HG02763 (cell line): Measurements from ENCODE around the gene MCC.

ENCODE experiments used
- ATAC-seq: cut with Tn5 transposase; IDR thresholded peaks from one replicate; pipeline ENCODE4 v1.9.1; 2021; ENCODE audit warnings: mild to moderate bottlenecking, moderate library complexity; ENCODE audit not compliant: unreplicated experiment

MCC gene

GRCh38 chr5:113230711-113231652 is 257.3 kb downstream of the MCC start:
- no peak for ATAC-seq

DNA sequence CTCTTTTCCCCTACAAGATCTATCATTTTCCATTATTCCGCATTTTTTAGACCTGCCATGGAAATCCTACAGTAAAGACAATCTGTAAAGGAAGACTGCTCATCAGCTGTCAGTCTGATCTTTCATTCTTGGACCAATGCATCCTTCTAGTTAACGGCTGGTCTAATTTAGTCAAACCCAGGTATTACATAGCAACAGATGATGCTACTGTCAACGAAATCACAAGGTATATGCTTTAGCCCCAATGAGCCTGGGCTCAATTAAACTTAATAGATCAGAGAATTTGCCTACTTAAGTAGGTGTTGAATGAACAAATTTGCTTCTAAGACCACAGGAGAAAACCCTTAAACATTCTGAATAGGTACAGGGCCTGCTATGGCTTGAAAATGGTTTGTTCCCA is 260.5 kb downstream of the MCC start:
- ATAC-seq, result no peak

GRCh38 chr5:113226116-113226736 is 262.0 kb downstream of the MCC start:
- ATAC-seq, result no peak

DNA sequence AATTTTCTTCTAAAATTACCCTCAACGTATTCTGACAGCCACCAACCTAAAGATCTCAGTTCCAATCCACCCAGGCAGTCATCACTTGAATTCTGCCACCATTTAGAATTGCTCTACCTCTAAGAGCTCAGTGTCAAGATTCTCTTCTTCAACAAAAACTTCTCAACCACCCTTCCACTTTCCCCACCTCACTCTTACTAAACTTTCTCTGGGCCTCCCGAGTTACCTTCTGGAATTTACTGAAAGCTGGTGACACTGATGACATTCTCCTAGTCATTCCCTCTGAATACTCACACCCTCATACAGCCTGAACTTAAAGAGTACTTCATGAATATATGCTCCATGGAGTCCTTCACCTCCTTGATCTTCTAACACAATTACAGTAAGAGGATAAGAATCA is 263.0 kb downstream of the MCC start:
- ATAC-seq, result no peak

- ATAC-seq, result no peak
Observed at GRCh38 chr5:113224605-113225065, 263.6 kb downstream of the MCC start.

DNA sequence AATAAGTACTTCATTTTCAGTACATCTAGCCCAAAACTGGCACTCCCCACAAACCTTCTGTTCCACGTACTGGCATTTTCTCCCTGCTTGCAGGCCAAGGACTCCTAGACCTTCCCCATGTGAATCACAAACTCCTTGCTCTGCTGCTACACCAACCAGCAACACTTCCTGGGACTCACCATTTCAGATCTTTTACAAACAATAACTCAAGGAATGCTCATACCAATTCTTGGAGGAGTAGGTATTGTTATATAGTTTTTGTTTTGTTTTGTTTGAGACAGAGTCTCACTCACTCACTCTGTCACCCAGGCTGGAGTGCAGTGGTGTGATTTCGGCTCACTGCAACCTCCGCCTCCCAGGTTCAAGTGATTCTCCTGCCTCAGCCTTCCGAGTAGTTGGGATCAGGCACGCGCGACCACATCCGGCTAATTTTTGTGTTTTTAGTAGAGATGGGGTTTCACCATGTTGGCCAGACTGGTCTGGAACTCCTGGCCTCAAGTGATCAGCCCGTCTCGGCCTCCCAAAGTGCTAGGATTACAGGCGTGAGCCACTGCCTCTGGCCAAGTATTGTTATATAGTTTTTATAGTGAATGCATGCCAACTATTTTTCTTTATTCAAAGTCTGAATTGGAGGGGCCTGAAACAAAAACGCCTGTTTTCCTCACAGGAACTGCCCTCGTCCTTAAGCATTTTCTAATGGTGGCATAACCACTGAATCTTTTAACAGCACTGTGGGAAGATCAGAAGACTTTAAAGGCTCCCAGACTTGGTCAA is 264.2 kb downstream of the MCC start:
- no peak for ATAC-seq

DNA sequence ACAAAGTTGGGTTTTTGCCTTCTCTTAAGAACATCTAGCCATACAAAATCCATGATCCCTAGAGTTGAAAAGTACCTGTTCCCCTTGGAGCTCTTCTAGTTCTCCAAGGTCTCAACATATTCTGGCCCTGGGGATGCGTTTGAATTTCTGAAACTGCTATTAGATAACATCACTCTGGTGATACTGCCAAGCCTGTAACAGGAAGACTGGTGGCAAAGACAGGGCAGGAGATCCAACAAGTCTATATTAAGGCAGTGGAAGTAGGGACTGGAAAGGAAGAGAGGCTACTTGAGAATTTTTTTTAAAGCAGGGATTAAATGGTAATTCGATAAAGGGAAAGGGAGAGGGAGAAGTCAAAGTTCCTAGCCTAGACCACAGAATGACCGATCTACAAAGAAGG is 264.9 kb downstream of the MCC start:
- no peak for ATAC-seq

DNA sequence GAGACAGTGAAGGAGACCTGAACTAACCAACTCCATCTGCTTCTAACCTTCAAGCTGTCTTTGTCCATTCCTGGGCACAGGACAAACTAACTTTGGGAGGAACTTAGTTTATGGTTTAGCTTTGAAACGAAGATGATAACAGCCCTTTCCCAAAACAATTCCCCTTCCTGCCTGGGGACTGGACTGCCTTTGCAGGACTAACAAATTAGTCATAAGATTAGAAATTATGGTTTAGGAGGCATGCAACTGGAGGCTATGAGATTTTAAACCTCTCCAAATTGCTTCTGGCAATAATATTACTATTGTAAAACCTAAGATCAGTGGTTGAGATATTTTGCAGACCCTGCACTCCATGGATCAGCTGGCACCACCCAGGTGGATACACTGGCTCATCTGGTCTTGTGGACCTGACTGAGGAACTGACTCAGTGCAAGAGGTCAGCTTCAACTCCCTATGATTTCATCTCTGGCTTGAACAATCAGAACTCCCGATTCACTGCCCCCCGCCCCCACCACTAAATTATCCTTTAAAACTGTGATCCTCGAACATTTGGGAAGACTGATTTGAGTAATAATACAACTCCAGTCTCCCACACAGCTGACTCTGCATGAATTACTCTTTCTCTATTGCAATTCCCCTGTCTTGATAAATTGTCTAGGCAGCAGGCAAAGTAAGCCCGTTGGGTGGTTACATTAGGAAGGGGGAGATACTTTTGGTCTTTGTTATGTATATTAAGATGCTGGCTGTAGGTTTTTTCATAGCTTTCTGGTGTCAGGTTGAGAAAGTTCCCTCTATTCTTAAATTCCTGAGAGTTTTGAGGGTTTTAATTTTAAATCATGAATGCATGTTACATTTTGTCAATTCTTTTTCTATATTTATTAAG is 266.7 kb downstream of the MCC start:
- ATAC-seq, result no peak

DNA sequence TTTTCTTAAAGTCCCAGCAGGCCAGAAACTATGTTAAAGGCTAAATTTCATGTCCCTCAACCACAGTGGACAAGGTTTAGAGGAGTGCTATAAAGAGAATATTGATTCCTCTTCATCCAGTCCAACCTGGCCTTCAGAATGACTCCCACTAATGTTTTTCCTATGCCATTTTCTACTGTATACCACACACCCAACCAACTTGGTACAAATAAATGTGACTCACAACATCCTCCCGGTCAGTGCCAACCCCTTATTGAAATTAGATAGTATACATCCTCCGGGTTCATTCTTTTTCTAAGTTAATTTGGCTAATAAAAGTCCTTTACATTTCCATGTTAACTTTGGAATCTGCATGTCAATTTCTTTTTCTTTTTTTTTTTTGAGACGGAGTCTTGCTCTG is 268.6 kb downstream of the MCC start:
- no peak for ATAC-seq

GRCh38 chr5:113218906-113219517 is 269.2 kb downstream of the MCC start:
- ATAC-seq, result no peak

DNA sequence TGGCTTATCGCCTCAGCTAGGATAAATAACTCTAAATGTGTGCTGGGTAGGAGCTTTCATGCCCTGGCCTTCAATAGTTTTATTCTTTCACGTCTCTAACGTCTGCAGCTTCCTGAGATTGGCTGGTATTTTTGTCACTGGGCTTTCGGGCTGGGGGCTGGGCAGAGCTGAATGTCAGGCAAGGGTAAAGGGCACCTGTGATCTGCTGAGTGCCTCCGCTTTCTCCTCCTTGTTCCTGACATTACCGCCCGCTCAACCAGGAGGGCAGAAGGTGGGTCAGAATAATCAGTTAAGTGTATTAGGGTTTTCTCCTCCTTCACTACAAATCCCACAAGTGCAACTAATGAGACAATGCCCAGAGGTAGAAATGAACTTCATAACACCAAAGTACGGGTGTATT is 270.1 kb downstream of the MCC start:
- ATAC-seq, result no peak

DNA sequence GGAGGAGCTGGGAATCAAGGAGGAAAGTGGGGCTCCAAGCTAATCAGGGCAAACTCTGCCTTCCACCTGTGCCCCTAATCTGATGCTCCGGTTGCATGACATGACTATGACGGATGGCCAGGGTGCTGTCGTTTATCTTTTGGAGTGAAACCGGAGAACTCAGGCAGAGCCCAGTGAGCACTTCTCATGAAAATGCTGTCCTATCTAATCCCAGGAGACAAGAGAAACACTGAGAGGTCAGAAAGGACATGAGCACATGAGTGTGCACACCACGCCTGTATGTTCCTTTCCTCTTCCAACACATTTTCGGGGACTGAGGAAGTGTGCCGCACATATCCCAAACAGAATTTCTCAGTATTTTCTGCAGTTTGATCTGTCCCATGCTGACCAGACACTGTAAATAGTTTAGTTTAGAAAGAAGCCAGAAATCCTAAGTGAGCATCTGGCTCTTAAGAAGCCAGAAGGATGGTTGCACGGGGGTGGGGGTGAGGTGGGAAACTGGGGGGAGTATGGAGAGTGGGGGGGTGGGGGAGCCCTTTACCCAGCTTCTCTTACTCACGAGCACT is 270.6 kb downstream of the MCC start:
- no peak for ATAC-seq

- ATAC-seq, result no peak
Observed at GRCh38 chr5:113216545-113216944, 271.7 kb downstream of the MCC start.

DNA sequence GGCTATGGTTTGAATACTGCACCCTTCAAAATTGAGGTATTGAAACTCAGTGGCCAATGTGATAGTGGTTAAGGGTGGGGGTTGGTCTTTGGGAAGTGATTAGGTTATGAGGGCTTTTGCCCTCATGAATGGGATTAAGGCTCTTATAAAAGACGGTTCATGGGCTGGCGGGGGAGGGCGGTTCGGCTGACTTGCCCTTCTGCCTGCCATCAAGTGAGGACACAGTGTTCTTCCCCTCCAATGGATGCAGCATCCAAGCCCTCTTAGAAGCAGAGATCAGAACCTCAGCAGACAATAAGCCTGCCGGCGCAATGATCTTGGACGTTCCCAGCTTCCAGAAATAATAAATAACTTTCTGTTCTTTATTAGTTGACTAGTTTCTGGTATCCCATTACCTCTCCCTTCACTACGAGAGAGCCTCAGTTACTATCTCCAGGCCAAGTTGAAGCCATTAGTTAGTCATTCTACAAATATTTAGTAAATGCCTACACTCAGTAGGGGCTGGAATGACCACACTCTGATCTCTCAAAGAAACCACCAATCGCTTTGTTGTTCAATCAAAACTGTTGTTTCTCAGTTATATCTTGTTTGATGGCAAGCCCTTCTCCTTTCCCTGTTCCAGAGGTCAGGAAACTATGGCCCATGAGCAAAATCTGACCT is 272.7 kb downstream of the MCC start:
- ATAC-seq, result no peak

DNA sequence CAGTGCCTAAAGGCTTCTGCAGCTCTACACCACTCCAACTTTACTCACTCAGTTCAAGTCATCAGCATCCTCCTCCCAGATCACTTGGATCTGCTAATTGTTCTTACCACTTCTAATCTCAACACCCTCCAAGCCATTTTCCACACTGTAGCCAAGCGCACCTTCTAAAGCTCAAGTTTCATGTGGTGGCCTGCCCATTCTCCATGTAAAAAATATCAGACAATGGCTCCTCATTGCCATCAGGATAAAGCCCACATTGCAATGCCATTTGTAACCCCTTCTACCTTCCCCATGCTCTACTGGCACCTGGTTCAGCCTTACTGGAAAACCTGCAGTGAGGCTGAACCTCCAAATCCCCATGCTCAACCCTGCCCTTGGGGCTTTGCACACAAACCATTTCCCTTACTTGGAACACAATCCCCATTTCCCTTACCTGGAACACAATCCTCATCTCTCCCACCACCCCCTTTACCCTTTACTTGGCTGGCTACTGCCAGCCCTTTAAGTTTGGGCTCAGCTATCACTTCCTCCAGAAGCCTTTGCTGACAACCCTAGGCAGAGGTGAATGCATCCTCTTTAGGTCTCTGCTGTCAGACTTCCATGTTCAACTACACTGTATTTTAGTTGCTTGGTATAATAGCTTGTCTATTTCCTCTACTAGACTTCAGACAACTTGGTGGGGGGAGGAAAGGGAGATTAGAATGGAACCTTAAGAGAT is 273.5 kb downstream of the MCC start:
- ATAC-seq, result no peak

DNA sequence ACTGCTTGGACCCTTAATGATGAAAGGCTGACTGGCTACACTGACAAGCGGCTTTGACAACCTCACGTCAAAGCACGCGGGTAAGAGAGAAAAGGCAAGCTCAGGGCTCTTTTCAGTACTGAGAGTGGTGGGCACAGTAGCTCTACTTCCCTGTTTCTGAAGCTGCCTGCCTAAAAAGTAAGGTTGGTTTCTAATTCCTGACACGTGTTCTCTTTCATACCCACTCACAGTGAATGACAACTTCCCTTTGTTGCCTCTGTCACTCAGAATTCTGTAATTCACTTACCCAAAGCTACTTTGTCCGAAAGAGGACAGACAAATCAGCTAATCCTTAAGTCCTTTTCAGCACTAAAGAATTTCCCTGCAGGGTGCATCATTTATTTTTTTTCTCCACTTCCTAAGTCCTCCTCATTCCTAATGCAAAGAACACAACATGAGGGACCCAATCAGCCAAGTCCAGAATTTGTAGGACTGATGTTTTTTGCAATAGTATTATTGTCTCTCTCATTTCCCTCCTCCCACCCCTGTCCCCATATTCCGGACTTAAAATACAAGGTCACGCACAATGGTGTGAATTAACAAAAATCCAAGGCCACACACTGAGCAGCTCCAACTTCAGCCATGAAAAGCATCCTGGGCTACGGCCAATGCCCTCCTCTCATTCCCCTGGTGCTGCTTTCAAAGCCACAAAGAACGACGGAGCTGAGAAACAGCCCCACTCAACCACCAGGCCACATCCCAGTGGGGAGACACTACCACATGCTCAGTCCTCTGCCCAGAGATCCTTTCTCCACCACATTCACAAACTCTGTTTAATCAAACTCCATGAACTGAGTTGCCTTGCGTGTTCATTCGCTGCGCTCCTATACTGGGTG is 274.5 kb downstream of the MCC start:
- ATAC-seq, result no peak

DNA sequence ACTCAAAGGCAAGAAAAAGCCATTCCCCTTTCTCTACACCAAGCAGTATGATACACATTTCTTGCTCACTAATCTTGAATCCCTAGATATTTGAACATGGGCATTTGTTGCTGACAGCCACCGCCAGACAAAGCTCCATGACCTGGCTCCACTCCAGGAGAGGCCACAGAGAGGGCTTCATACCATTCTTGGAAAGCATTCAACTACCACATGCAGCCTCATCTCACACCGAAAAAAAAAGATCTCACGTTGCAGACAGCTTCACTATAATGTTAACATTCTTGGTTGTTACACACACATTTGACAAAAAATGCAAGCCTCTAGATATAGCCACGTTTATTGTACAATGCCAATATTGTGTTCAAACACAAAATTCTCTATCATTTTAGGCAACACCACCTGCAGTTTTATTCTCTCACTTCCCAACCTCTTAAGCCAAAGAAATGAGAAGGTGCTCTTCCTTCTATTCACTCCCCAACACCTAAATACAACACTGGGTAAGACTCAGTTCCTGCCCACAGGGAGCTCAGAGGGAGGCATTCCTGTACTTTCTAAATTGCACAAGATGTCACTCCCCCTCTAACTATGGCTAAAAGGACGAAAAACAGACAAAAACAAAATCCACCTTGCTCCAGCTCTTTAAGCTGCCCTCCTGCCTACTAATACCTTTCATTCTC is 275.9 kb downstream of the MCC start:
- no peak for ATAC-seq
